Measurements from ENCODE around the gene CCNK. TPM values are rescaled to one million over a fixed set of nuclear protein-coding genes. Genes with fewer than 3 reads are reported as not detected.

CCNK gene

Small RNAs within 50 kb of the gene (small RNA-seq; reads per million reads assigned to genes)
- gene RNU6-91P (ENCODE audit: insufficient read depth) = not detected

All from mesendoderm (in vitro differentiated cells).